ENCODE results near the gene VSIG10L. TPM values are rescaled to one million over a fixed set of nuclear protein-coding genes. Genes with fewer than 3 reads are reported as not detected.

VSIG10L gene
- polyA plus RNA-seq, 1 experiment: 1.5 TPM

- DNase-seq (ENCODE audit: low read depth): no peak
- ChIA-PET CTCF (no interaction called here), POLR2A (no interaction called here)
- no peaks in the 10 kb centered on the region for H3K27me3 ChIP-seq (ENCODE audit: control insufficient read depth, insufficient read depth, low read length)
- no peaks in the 10 kb centered on the region for H3K36me3 ChIP-seq (ENCODE audit: control insufficient read depth, insufficient read depth, low read length)
- no peak overlapping the region for H3K4me3 ChIP-seq (ENCODE audit: low read depth, low read length)
- TF ChIP-seq CTCF (IDR thresholded peaks at IDR 0.05; ENCODE audit: insufficient read depth, low read depth, low read length): no peak
Observed at GRCh38 chr19:51317376-51317775, 24.6 kb downstream of the VSIG10L start.

- Histone ChIP-seq H3K4me3 (ENCODE audit: low read depth, low read length) (no peak overlapping the region), H3K27me3 (ENCODE audit: control insufficient read depth, insufficient read depth, low read length) (no peaks in the 10 kb centered on the region), H3K36me3 (ENCODE audit: control insufficient read depth, insufficient read depth, low read length) (no peaks in the 10 kb centered on the region)
- no peak for DNase-seq (ENCODE audit: low read depth)
- CTCF ChIA-PET: no interaction called here
- POLR2A ChIA-PET: no interaction called here
- no peak for TF ChIP-seq CTCF (IDR thresholded peaks at IDR 0.05; ENCODE audit: insufficient read depth, low read depth, low read length)
Observed at GRCh38 chr19:51316688-51317087, 25.3 kb downstream of the VSIG10L start.

GRCh38 chr19:51311351-51312257 lies 30.3 kb downstream of the VSIG10L start, which contains the start of gene IGLON5:
Gene IGLON5 (plus strand): TSS chr19:51311644. CDS start chr19:51311848, 204 bp downstream.
- no peaks in the 10 kb centered on the region for H3K36me3 ChIP-seq (ENCODE audit: control insufficient read depth, insufficient read depth, low read length)
- no peak for TF ChIP-seq CTCF (IDR thresholded peaks at IDR 0.05; ENCODE audit: insufficient read depth, low read depth, low read length)
- no peak within 1 kb of the TSS for H3K4me3 ChIP-seq (ENCODE audit: low read depth, low read length)
- POLR2A ChIA-PET: no interaction called here
- CTCF ChIA-PET: no interaction called here
- H3K27me3 ChIP-seq (ENCODE audit: control insufficient read depth, insufficient read depth, low read length): no peaks in the 10 kb centered on the region
- no peak for DNase-seq (ENCODE audit: low read depth)

- no peak for TF ChIP-seq CTCF (IDR thresholded peaks at IDR 0.05; ENCODE audit: insufficient read depth, low read depth, low read length)
- ChIA-PET POLR2A (no interaction called here), CTCF (no interaction called here)
- DNase-seq (ENCODE audit: low read depth): no peak
- Histone ChIP-seq H3K4me3 (ENCODE audit: low read depth, low read length) (no peak overlapping the region), H3K27me3 (ENCODE audit: control insufficient read depth, insufficient read depth, low read length) (no peaks in the 10 kb centered on the region), H3K36me3 (ENCODE audit: control insufficient read depth, insufficient read depth, low read length) (no peaks in the 10 kb centered on the region)
Observed at GRCh38 chr19:51305479-51305878, 36.5 kb downstream of the VSIG10L start.

- POLR2A ChIA-PET: no interaction called here
Observed at GRCh38 chr19:51301266-51301665, 40.7 kb downstream of the VSIG10L start.

More at GRCh38 chr19:51301266-51301665, 40.7 kb downstream of the VSIG10L start:
- no peak for DNase-seq (ENCODE audit: low read depth)
- CTCF ChIA-PET: no interaction called here
- Histone ChIP-seq H3K36me3 (ENCODE audit: control insufficient read depth, insufficient read depth, low read length) (no peaks in the 10 kb centered on the region), H3K4me3 (ENCODE audit: low read depth, low read length) (no peak overlapping the region), H3K27me3 (ENCODE audit: control insufficient read depth, insufficient read depth, low read length) (no peaks in the 10 kb centered on the region)
- TF ChIP-seq CTCF (IDR thresholded peaks at IDR 0.05; ENCODE audit: insufficient read depth, low read depth, low read length): no peak
